MM.1S (cell line): ENCODE measurements around the gene KIRREL3.
A peak's percentile ranks its signal among the peaks of the same experiment; 100 is the strongest.

Experiments used
- DNase-seq: peaks from one replicate; pipeline ENCODE4 v3.0.0-alpha.2; 2015
- H2AFZ ChIP-seq: fragments of 300-600 bp; sonication (generic); 2 replicates; pipeline ENCODE4 v1.6.0; 2016; ENCODE audit warnings: antibody characterized with exemption, low read length
- H3F3A ChIP-seq: fragments of 300-600 bp; sonication (generic); 2 replicates; pipeline ENCODE4 v1.6.1; 2016; ENCODE audit warnings: mild to moderate bottlenecking, antibody characterized with exemption, low read length, moderate library complexity, mixed read lengths; ENCODE audit not compliant: insufficient read depth
- H3K27ac ChIP-seq: fragments of 300-600 bp; sonication (generic); 2 replicates; pipeline ENCODE4 v1.5.1; 2016; ENCODE audit warnings: mild to moderate bottlenecking, low read length
- H3K27me3 ChIP-seq: fragments of 300-600 bp; sonication (generic); replicated peaks from 2 replicates; pipeline ENCODE4 v1.6.0; 2016; ENCODE audit warnings: low read length; ENCODE audit not compliant: insufficient read depth
- H3K36me3 ChIP-seq: fragments of 300-600 bp; sonication (generic); replicated peaks from 2 replicates; pipeline ENCODE4 v1.6.1; 2016; ENCODE audit warnings: mild to moderate bottlenecking, low read length, mixed read lengths; ENCODE audit not compliant: insufficient read depth
- H3K4me1 ChIP-seq: fragments of 300-600 bp; sonication (generic); 2 replicates; pipeline ENCODE4 v1.6.1; 2016; ENCODE audit warnings: low read length, mixed read lengths
- H3K4me2 ChIP-seq: fragments of 300-600 bp; sonication (generic); 2 replicates; pipeline ENCODE4 v1.6.0; 2016; ENCODE audit warnings: low read depth, low read length
- H3K4me3 ChIP-seq: fragments of 300-600 bp; sonication (generic); 2 replicates; pipeline ENCODE4 v1.5.1; 2016; ENCODE audit warnings: low read length, mixed read lengths
- H3K79me2 ChIP-seq: fragments of 300-600 bp; sonication (generic); 2 replicates; pipeline ENCODE4 v1.6.1; 2016; ENCODE audit warnings: mixed run types, low read length, mixed read lengths
- H3K9ac ChIP-seq: fragments of 300-600 bp; sonication (generic); 2 replicates; pipeline ENCODE4 v1.6.1; 2016; ENCODE audit warnings: low read length, mixed read lengths
- H3K9me2 ChIP-seq: fragments of 300-600 bp; sonication (generic); replicated peaks from 2 replicates; pipeline ENCODE4 v1.6.1; 2016; ENCODE audit warnings: mild to moderate bottlenecking, low read length, mixed read lengths; ENCODE audit not compliant: insufficient read depth
- H3K9me3 ChIP-seq: fragments of 300-600 bp; sonication (generic); replicated peaks from 2 replicates; pipeline ENCODE4 v1.6.1; 2016; ENCODE audit warnings: mild to moderate bottlenecking, low read length, mixed read lengths; ENCODE audit not compliant: insufficient read depth
- H4K20me1 ChIP-seq: fragments of 300-600 bp; sonication (generic); 2 replicates; pipeline ENCODE4 v1.6.1; 2016; ENCODE audit warnings: mild to moderate bottlenecking, low read length, moderate library complexity, mixed read lengths; ENCODE audit not compliant: insufficient read depth
- CTCF ChIP-seq: fragments of 300-600 bp; sonication (generic); IDR thresholded peaks from 2 replicates; pipeline ENCODE4 v1.5.1; 2016; ENCODE audit warnings: antibody characterized with exemption, low read length, mixed read lengths
- EZH2 ChIP-seq: fragments of 300-600 bp; sonication (generic); optimal IDR thresholded peaks from 2 replicates; pipeline ENCODE3; 2017; ENCODE audit warnings: low read depth, mild to moderate bottlenecking, antibody characterized with exemption, low read length, mixed read lengths
- EZH2phosphoT487 ChIP-seq: fragments of 300-600 bp; sonication (generic); IDR thresholded peaks from 2 replicates; pipeline ENCODE4 v1.6.1; 2018; ENCODE audit warnings: antibody characterized with exemption, low read length

Gene KIRREL3

GRCh38 chr11:126413843-126414405 lies 586.6 kb downstream of the KIRREL3 start:
- no peak overlapping the region for H3K27ac ChIP-seq
- no peak overlapping the region for H3K4me3 ChIP-seq
- H3K4me2 ChIP-seq, result no peak overlapping the region
- no peaks in the 10 kb centered on the region for H3F3A ChIP-seq
- no peaks in the 10 kb centered on the region for H3K36me3 ChIP-seq
- no peaks in the 10 kb centered on the region for H4K20me1 ChIP-seq
- no peaks in the 10 kb centered on the region for H3K4me1 ChIP-seq
- H3K9me3 ChIP-seq, result no peaks in the 10 kb centered on the region
- no peak for DNase-seq
- H3K9ac ChIP-seq, result no peak overlapping the region
- no peaks in the 10 kb centered on the region for H3K9me2 ChIP-seq
- H3K27me3 ChIP-seq, result peaks cover 9% of the 10 kb centered on the region
- H2AFZ ChIP-seq, result no peak overlapping the region
- no peaks in the 10 kb centered on the region for H3K79me2 ChIP-seq
- TF ChIP-seq EZH2phosphoT487, result no peak
- TF ChIP-seq CTCF, result no peak
- no peak for TF ChIP-seq EZH2

GRCh38 chr11:126413426-126413825 lies 587.1 kb downstream of the KIRREL3 start:
- Histone ChIP-seq H3K4me1 (no peaks in the 10 kb centered on the region), H3K4me3 (no peak overlapping the region), H3K9me2 (no peaks in the 10 kb centered on the region), H3K9me3 (no peaks in the 10 kb centered on the region), H3K9ac (no peak overlapping the region), H3K27me3 (0 out of 2 replicates have a peak, but pooled peaks cover 7% of the 10 kb centered on the region), H3K4me2 (no peak overlapping the region), H3K79me2 (no peaks in the 10 kb centered on the region), H4K20me1 (no peaks in the 10 kb centered on the region), H3K36me3 (no peaks in the 10 kb centered on the region), H2AFZ (no peak overlapping the region), H3F3A (no peaks in the 10 kb centered on the region), H3K27ac (no peak overlapping the region)
- DNase-seq, result no peak
- TF ChIP-seq EZH2, result no peak
- TF ChIP-seq CTCF, result no peak
- no peak for TF ChIP-seq EZH2phosphoT487

- H3K9ac ChIP-seq, result no peak overlapping the region
- no peaks in the 10 kb centered on the region for H3K79me2 ChIP-seq
- H3F3A ChIP-seq, result no peaks in the 10 kb centered on the region
- H3K4me2 ChIP-seq, result no peak overlapping the region
- H2AFZ ChIP-seq, result no peak overlapping the region
- H4K20me1 ChIP-seq, result no peaks in the 10 kb centered on the region
- no peak for TF ChIP-seq EZH2phosphoT487
- no peak for TF ChIP-seq EZH2
- TF ChIP-seq CTCF, result peak; percentile 33
- no peaks in the 10 kb centered on the region for H3K9me2 ChIP-seq
- no peak overlapping the region for H3K4me3 ChIP-seq
- H3K27ac ChIP-seq, result no peak overlapping the region
- H3K36me3 ChIP-seq, result no peaks in the 10 kb centered on the region
- H3K9me3 ChIP-seq, result no peaks in the 10 kb centered on the region
- 0 out of 2 replicates have a peak, but pooled peaks cover 3% of the 10 kb centered on the region for H3K27me3 ChIP-seq
- H3K4me1 ChIP-seq, result no peaks in the 10 kb centered on the region
- no peak for DNase-seq
These were observed 588.6 kb downstream of the KIRREL3 start for GRCh38 chr11:126411971-126412381.
